Lower leg skin (tissue), 3 donors: ENCODE data around the gene CAVIN4.

Experiments
- CTCF ChIP-seq, 3 donors: fragments of 450-650 bp; IDR thresholded peaks; one replicate each; pipeline ENCODE4 v1.5.1; 2016; ENCODE audit warnings: antibody characterized with exemption in 3 of 3, mild to moderate bottlenecking in 3 of 3, moderate library complexity in 2 of 3
- POLR2A ChIP-seq, 2 donors: fragments of 450-650 bp; IDR thresholded peaks; one replicate each; pipeline ENCODE4 v1.6.1; 2016 to 2017; ENCODE audit warnings: antibody characterized with exemption in 2 of 2, mild to moderate bottlenecking in 1 of 2, moderate library complexity in 1 of 2

GRCh38 chr9:100590481-100590880 is 12.6 kb downstream of the CAVIN4 start:
- TF ChIP-seq CTCF (IDR thresholded peaks at IDR 0.05) (no peak), POLR2A (IDR thresholded peaks at IDR 0.05) (no peak)
